Skeletal muscle satellite cell (primary cell): Measurements from ENCODE around the gene TRPV5.

ENCODE experiments used
- H3K27me3 ChIP-seq: 2 replicates; pipeline ENCODE4 v1.7.0; 2013; ENCODE audit warnings: low read length; ENCODE audit not compliant: control insufficient read depth, insufficient read depth
- H3K36me3 ChIP-seq: 2 replicates; pipeline ENCODE4 v1.7.0; 2013; ENCODE audit warnings: mild to moderate bottlenecking, control low read depth, low read length; ENCODE audit not compliant: insufficient read depth
- H3K4me1 ChIP-seq: 2 replicates; pipeline ENCODE4 v1.7.0; 2013; ENCODE audit warnings: low read length; ENCODE audit not compliant: control insufficient read depth, insufficient read depth
- H3K4me2 ChIP-seq: 2 replicates; pipeline ENCODE4 v1.7.0; 2013; ENCODE audit warnings: mild to moderate bottlenecking, low read length
- H3K4me3 ChIP-seq: 2 replicates; pipeline ENCODE4 v1.7.0; 2013; ENCODE audit warnings: low read length
- H3K9ac ChIP-seq: 2 replicates; pipeline ENCODE4 v1.7.0; 2013; ENCODE audit warnings: mild to moderate bottlenecking, low read depth, low read length, moderate library complexity
- H3K9me3 ChIP-seq: replicated peaks from 2 replicates; pipeline ENCODE4 v1.7.0; 2013; ENCODE audit warnings: mild to moderate bottlenecking, control low read depth, low read length

Gene TRPV5

DNA sequence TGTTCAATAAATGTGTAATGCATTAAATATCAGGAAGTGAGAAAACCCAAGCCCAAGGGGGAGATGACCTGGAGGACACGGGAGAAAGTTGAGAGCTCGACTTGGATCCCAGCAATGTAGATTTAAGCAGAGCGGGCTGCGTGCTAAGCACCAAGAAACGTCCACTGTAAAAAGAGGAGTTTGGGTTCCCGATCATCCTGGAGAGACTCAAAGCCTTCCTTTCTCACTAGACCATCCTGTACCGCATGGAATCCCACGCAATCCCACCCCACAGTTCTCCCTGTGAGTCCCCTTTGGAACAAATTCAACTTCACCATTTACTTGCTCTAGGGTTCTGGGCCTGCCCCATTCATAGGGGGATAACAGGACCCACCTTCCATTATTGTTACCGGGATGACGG, 50.4 kb downstream of the TRPV5 start:
- H3K9me3 ChIP-seq: no peaks in the 10 kb centered on the region
- no peak overlapping the region for H3K4me3 ChIP-seq
- no peaks in the 10 kb centered on the region for H3K4me1 ChIP-seq
- H3K4me2 ChIP-seq: no peak overlapping the region
- H3K27me3 ChIP-seq: peaks cover 70% of the 10 kb centered on the region
- H3K36me3 ChIP-seq: no peaks in the 10 kb centered on the region
- no peak overlapping the region for H3K9ac ChIP-seq

DNA sequence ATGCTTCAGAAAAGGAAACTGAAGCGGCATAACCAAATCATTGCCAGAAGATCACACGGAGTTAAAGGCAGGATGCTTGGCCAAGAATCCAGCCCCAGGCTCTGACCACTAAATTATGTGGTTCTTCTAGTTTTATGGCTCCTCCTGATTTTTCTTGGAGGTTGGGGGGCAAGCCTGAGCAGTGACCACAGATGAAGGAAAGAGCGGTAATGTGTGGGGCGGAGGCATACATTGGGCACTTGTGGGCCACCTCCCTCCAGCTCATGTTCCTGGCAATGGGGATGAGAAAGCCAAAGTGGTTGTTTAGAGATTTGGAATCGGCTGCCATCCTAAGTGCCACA, 51.2 kb downstream of the TRPV5 start:
- Histone ChIP-seq H3K27me3 (peaks cover 77% of the 10 kb centered on the region), H3K36me3 (no peaks in the 10 kb centered on the region), H3K4me1 (no peaks in the 10 kb centered on the region), H3K4me2 (no peak overlapping the region), H3K9me3 (no peaks in the 10 kb centered on the region), H3K9ac (no peak overlapping the region), H3K4me3 (no peak overlapping the region)

DNA sequence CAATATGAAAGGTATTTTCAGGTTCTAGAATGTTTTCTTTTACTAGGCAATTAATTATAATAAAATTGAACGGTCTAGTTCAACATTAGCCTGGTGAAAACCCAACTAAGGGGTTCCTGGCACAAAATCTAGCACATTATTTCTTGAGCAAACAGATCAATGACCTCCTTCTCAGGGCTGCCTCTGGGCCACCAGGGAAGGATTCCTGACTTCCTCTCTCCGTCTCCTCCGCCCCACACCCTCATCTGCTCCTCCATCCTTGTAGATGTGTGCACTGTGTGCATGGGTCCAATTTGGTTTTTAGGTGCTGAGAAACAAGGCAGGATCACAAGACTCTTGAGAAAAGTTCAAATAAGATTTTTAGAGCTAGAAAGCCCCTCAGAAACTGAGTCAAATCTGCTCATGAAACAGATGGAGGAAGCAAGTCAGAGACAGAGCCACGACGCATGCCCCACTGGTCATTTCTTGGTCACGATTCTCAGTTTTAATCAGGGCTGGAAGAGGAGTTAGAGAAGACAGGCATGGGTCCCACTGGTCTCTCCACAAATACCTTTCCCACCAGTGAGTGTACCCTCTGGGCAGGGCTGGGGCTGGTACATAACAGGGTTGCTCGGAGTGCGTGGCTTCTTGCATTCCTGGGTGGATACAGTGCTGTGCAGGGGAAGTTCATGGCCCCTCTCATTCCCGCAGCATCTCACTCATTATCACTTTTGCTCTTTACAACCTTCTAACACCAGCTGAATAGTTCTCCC, 51.8 kb downstream of the TRPV5 start:
- Histone ChIP-seq H3K4me2 (no peak overlapping the region), H3K9ac (no peak overlapping the region), H3K9me3 (no peaks in the 10 kb centered on the region), H3K27me3 (peaks cover 82% of the 10 kb centered on the region), H3K36me3 (no peaks in the 10 kb centered on the region), H3K4me3 (no peak overlapping the region), H3K4me1 (no peaks in the 10 kb centered on the region)

DNA sequence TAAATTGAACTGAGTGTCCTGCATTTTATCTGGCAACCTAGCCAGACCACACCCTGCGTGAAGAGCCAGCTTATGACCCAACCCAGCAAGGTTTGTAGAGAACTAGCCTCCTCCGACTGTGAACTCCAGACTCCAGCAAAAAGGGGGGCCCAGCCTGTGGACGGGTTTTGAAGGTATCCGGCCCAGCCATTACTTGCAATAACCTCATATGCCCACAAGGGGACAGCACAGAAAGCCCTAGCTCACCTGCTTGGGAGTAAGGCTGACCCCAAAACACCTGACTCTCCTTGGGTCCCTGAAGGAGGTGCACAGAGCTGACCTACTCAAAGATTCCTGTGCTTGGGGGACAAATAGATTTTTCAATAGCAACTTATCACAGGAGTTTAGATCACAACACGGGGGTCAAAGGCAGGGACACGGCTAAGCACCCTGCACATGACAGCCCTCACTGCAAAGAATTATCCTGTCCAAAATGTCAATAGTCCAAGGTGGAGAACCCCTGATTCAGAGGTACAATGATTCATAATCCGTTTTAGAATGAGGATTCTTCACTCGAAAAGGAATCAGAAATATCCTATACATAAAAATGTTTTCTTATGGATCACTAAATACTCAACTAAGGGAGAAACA, 52.6 kb downstream of the TRPV5 start:
- Histone ChIP-seq H3K4me3 (no peak overlapping the region), H3K9me3 (no peaks in the 10 kb centered on the region), H3K4me2 (no peak overlapping the region), H3K4me1 (no peaks in the 10 kb centered on the region), H3K27me3 (peaks cover 85% of the 10 kb centered on the region), H3K36me3 (no peaks in the 10 kb centered on the region), H3K9ac (no peak overlapping the region)

DNA sequence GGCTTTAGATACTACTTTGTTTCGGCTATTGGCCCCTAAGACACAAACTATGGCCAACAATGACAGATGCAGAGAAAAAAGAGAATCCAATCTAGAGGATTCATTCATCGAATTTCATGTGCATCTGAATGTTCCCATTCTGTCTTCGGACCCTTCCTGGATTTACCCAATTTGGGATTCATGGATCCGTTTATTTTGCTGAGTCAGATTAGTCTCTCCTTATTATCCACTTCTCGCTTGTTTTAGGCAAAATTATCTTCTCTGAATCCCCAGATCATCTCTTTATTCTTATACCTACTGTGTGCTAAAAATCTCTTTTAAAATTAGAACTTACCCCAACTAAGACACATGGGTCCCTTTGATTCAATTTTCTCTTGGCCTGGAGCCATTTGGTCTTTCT, 54.5 kb downstream of the TRPV5 start:
- Histone ChIP-seq H3K9me3 (no peaks in the 10 kb centered on the region), H3K4me2 (no peak overlapping the region), H3K9ac (no peak overlapping the region), H3K4me3 (no peak overlapping the region), H3K36me3 (no peaks in the 10 kb centered on the region), H3K27me3 (peaks cover 77% of the 10 kb centered on the region), H3K4me1 (no peaks in the 10 kb centered on the region)

DNA sequence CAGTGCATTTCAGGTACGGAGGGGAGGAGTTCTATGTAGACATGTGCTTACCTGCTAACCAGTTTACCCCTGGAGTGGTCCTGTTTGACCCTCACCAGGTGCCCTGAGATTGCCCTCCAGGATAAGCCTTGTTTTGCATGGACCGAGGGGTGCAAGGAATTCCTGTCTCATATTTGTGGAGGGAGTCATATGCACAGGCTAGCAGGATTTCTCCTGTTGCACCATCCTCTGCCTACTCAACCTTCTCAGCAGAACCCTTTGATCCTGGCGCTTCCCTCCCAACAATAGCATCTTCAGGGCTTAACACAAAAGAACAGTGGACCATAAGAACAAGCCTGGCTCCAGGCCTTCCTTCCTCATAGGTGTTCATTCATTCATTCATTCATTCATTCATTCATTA, 55.2 kb downstream of the TRPV5 start:
- peaks cover 70% of the 10 kb centered on the region for H3K27me3 ChIP-seq
- H3K9ac ChIP-seq: no peak overlapping the region
- no peak overlapping the region for H3K4me2 ChIP-seq
- H3K4me3 ChIP-seq: no peak overlapping the region
- no peaks in the 10 kb centered on the region for H3K9me3 ChIP-seq
- no peaks in the 10 kb centered on the region for H3K36me3 ChIP-seq
- H3K4me1 ChIP-seq: no peaks in the 10 kb centered on the region

DNA sequence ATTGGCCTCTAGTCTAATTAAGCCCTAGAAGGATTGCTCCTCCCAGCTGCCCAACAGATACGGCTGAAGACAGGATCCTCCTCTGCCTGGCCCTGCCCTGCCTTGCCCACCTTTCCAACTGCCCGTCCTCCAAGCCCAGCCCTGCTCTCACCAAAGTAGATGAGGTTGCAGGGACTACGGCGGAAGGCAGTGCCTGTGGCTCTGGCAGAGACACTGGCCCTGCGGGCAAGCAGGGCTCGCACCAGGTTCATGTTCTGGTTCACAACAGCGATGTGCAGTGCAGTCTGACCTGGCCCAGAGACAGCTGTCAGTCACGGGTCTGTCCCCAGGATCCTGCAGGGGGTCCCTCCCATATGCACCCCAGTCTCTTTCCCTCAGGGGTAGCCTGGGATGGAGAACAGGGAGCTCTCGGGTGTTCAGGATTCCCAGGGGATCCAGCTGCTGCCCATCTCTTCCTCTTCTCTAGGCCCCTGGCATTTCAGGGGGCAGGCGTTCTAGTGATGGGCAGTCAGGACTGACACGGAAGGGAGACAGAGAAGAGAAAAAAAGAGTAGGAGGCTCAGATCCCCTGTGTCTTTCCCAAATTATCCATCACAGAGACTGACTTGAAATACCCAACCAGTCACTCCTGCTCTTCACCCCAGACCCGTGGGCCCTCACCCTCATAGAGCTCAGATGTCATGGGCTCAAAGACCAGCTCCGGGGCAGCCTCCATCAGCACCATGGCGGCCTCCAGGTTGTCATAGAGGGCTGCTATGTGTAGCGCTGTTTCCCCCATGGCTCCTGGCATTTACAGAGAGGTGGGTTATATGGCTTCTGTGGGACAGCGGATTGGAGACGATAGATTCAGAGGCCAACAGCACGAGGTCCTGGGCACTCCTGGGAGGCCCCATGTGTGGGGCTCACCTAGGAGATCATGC, 56.3 kb downstream of the TRPV5 start:
- Histone ChIP-seq H3K27me3 (peaks cover 59% of the 10 kb centered on the region), H3K4me2 (no peak overlapping the region), H3K9me3 (no peaks in the 10 kb centered on the region), H3K9ac (no peak overlapping the region), H3K4me1 (no peaks in the 10 kb centered on the region), H3K36me3 (no peaks in the 10 kb centered on the region), H3K4me3 (no peak overlapping the region)

DNA sequence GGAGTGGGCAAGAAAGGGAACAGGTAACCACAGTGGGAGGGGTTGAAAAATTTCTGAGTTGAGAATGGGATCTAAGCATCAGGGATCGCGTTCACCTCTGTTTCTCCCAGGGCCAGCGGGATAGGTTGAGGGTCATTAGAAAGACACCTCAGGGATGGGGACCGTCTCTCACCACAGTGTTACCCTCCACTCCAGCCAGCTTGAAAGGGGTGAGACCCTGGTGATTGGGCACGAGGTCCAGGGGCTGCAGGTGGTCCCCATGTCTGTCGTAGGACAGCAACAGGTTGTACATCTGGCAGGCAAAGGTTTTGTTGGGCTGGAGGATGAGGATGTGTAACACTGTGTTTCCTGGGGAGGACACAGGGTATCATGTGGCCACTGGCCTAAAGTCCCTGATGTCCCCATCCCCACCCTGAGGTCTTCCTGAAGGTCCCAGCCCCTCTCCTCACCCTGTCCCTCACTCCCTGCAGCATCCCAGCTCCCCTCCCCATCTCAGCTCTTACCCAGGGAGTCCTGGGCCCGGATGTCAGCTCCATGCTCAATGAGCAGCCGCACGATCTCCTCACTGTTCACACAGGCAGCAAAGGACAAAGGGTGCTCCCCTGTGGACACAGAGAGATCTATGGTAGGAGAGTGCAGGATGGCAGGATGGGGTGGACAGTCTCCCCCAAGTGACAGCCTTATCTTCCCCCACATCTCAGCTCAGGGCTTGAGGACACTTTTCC, 57.1 kb downstream of the TRPV5 start:
- Histone ChIP-seq H3K36me3 (no peaks in the 10 kb centered on the region), H3K4me1 (no peaks in the 10 kb centered on the region), H3K9ac (no peak overlapping the region), H3K4me2 (no peak overlapping the region), H3K27me3 (peaks cover 51% of the 10 kb centered on the region), H3K9me3 (no peaks in the 10 kb centered on the region), H3K4me3 (no peak overlapping the region)

DNA sequence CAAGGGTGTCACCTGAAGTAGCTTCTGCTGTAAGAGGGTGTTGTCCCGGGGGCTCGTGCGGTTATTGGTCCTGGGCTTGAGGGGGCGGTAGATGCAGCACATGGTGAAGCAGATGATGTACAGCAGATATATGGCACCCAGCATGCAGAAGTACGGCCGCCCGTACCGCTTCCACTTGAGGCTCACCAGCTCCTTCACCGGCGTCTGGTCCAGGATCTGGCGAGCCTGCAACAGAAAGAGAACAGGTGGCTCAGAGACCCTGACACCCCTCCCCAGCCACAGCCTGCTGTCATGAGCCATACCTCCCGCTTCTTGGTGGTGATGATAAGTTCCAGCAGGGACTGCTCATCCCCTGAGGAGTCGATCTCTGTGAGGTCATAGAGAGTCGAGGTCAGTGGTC, 58.1 kb downstream of the TRPV5 start:
- no peak overlapping the region for H3K9ac ChIP-seq
- H3K36me3 ChIP-seq: no peaks in the 10 kb centered on the region
- H3K4me1 ChIP-seq: no peaks in the 10 kb centered on the region
- no peak overlapping the region for H3K4me3 ChIP-seq
- H3K27me3 ChIP-seq: peaks cover 42% of the 10 kb centered on the region
- no peaks in the 10 kb centered on the region for H3K9me3 ChIP-seq
- no peak overlapping the region for H3K4me2 ChIP-seq

DNA sequence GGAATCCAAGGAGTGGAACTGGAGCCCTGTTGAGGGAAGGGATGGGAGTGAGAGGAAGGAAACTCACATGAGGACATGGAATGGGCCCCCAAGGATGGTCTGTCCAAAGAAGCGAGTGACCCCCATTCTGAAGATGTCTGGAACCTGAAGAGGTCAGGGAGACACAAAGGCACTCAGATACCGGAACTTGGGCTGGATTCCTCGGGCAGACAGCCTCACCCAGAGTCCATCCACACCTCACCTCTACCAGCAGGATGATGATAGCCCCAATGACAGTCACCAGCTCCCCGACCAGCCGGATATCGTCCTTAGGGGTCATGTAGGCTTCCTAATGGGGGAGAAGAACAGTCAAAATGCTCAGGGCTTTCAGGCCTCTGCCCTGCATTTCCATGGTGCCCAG, 58.7 kb downstream of the TRPV5 start:
- peaks cover 3% of the 10 kb centered on the region for H3K36me3 ChIP-seq
- H3K9me3 ChIP-seq: no peaks in the 10 kb centered on the region
- no peak overlapping the region for H3K4me2 ChIP-seq
- H3K4me1 ChIP-seq: no peaks in the 10 kb centered on the region
- peaks cover 36% of the 10 kb centered on the region for H3K27me3 ChIP-seq
- H3K9ac ChIP-seq: no peak overlapping the region
- no peak overlapping the region for H3K4me3 ChIP-seq

DNA sequence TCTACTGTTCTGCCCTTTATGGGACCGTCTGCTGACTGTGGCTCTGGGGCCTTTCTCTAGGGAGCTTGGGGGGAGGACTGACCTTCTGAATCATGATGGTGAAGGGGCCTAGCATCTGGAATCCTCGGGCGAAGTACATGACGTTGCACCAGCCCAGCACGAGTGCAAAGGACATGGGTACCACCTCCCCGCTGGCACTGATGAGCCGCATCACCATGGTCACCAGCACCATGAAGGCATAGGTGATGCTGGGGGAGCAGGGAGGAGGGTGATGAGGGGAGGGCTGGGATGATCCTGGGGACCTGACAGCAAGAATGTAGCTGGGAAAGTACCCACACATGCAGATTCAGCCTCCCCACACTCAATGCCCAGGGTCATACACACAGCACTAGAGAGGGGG, 59.1 kb downstream of the TRPV5 start:
- no peak overlapping the region for H3K4me3 ChIP-seq
- no peak overlapping the region for H3K9ac ChIP-seq
- no peaks in the 10 kb centered on the region for H3K4me1 ChIP-seq
- peaks cover 7% of the 10 kb centered on the region for H3K36me3 ChIP-seq
- H3K9me3 ChIP-seq: no peaks in the 10 kb centered on the region
- no peak overlapping the region for H3K4me2 ChIP-seq
- H3K27me3 ChIP-seq: peaks cover 31% of the 10 kb centered on the region
